Activated CD8-positive, alpha-beta T cell treated with anti-CD3 and anti-CD28 coated beads for 36 hours (primary cell): ENCODE results near the gene CLIP2. TPM values are rescaled to one million over a fixed set of nuclear protein-coding genes. Genes with fewer than 3 reads are reported as not detected.
A peak's percentile ranks its signal among the peaks of the same experiment; 100 is the strongest.
"Not testable (repeated sequence)": the region's sequence is repeated elsewhere in the genome, so short reads cannot be mapped to it uniquely, and the experiment has no call there.

Experiments used
- ATAC-seq: fragments of 200-7000 bp; cut with Tn5 transposase; one replicate; pipeline ENCODE4 v1.10.0; 2021; ENCODE audit warnings: mild to moderate bottlenecking, moderate library complexity
- CTCF ChIA-PET: fragments of 350-600 bp; sonication (Branson Sonifier 250); formaldehyde crosslinking; loops from one replicate; lab custom pipeline; 2021; ENCODE audit warnings: antibody characterized with exemption; lab: Charles Lee
- POLR2A ChIA-PET: fragments of 350-600 bp; sonication (Branson Sonifier 250); formaldehyde crosslinking; loops from one replicate; lab custom pipeline; 2021; ENCODE audit warnings: antibody characterized with exemption; lab: Charles Lee
- DNase-seq: peaks from one replicate; pipeline ENCODE4 v3.0.0-alpha.2; 2020
- H3K27ac Mint-ChIP-seq: one replicate; pipeline ENCODE4 v1.8.0; 2021; ENCODE audit warnings: mild to moderate bottlenecking, mixed read lengths
- H3K27me3 Mint-ChIP-seq: one replicate; pipeline ENCODE4 v1.8.0; 2021; ENCODE audit warnings: mixed read lengths
- H3K36me3 Mint-ChIP-seq: one replicate; pipeline ENCODE4 v1.8.0; 2021; ENCODE audit warnings: low read depth, mixed read lengths
- H3K4me1 Mint-ChIP-seq: one replicate; pipeline ENCODE4 v1.8.0; 2021; ENCODE audit warnings: low read depth, mixed read lengths
- H3K4me3 Mint-ChIP-seq: one replicate; pipeline ENCODE4 v1.8.0; 2021; ENCODE audit warnings: mild to moderate bottlenecking, moderate library complexity, mixed read lengths
- H3K9me3 Mint-ChIP-seq: one replicate; pipeline ENCODE4 v1.8.0; 2021; ENCODE audit warnings: mixed read lengths
- CTCF ChIP-seq: fragments of 200-600 bp; IDR thresholded peaks from one replicate; pipeline ENCODE4 v1.8.0; 2022; ENCODE audit warnings: antibody characterized with exemption, mild to moderate bottlenecking
- intact Hi-C: fragments of 100-400 bp; cut with micrococcal nuclease; formaldehyde crosslinking; loops from one replicate; pipeline ENCODE4 v1.10.0; 2022
- total RNA-seq, 2 experiments: library from RNA; stranded (reverse); gene quantifications; one replicate each; pipeline ENCODE4 v1.2.3, GENCODE V29; 2021

Gene CLIP2
- total RNA-seq, 2 experiments from 2014 or later = 1.3 to 1.4 TPM

- Mint-ChIP-seq H3K27ac (no peak overlapping the region), H3K4me1 (no peaks in the 10 kb centered on the region), H3K4me3 (no peak overlapping the region), H3K36me3 (no peaks in the 10 kb centered on the region), H3K27me3 (no peaks in the 10 kb centered on the region), H3K9me3 (no peaks in the 10 kb centered on the region)
- no peak for TF ChIP-seq CTCF
- ChIA-PET CTCF (no interaction called here), POLR2A (no interaction called here)
- intact Hi-C loops = no loop called here
- DNase-seq (no peak), ATAC-seq (no peak)
These were observed 61.5 kb downstream of the CLIP2 start for GRCh38 chr7:74350751-74351150.

- no peaks in the 10 kb centered on the region for H3K36me3 Mint-ChIP-seq
- H3K27me3 Mint-ChIP-seq = no peaks in the 10 kb centered on the region
- POLR2A ChIA-PET = no interaction called here
- CTCF ChIA-PET = no interaction called here
- no peak for DNase-seq
- intact Hi-C loops = no loop called here
- ATAC-seq = no peak
- TF ChIP-seq CTCF = no peak
- H3K4me3 Mint-ChIP-seq = no peak overlapping the region
- H3K9me3 Mint-ChIP-seq = no peaks in the 10 kb centered on the region
- H3K27ac Mint-ChIP-seq = no peak overlapping the region
- no peaks in the 10 kb centered on the region for H3K4me1 Mint-ChIP-seq
These were observed 62.6 kb downstream of the CLIP2 start for GRCh38 chr7:74351836-74352235.

- H3K36me3 Mint-ChIP-seq, intact Hi-C loops, ATAC-seq, DNase-seq, H3K9me3 Mint-ChIP-seq, H3K27me3 Mint-ChIP-seq, H3K4me3 Mint-ChIP-seq, H3K4me1 Mint-ChIP-seq, POLR2A ChIA-PET, H3K27ac Mint-ChIP-seq: not testable (repeated sequence)
- CTCF ChIA-PET = interaction anchor here (0.7 kb wide), 1 partner anchor 71 kb away, joined by 3 read pairs; no protein-coding TSS in a partner anchor
These were observed 63.4 kb downstream of the CLIP2 start for GRCh38 chr7:74352551-74353138.

- ChIA-PET POLR2A (no interaction called here), CTCF (no interaction called here)
- intact Hi-C loops = no loop called here
These were observed 64.8 kb downstream of the CLIP2 start for GRCh38 chr7:74354009-74354408.

GRCh38 chr7:74355091-74355490 lies 65.9 kb downstream of the CLIP2 start:
- H3K27me3 Mint-ChIP-seq = no peaks in the 10 kb centered on the region
- H3K9me3 Mint-ChIP-seq = no peaks in the 10 kb centered on the region
- H3K36me3 Mint-ChIP-seq = no peaks in the 10 kb centered on the region
- no peak overlapping the region for H3K27ac Mint-ChIP-seq
- no peak overlapping the region for H3K4me3 Mint-ChIP-seq
- DNase-seq = peak; percentile 13
- no peak for ATAC-seq
- ChIA-PET CTCF (interaction anchor here (0.6 kb wide), 1 partner anchor 52 kb away, joined by 3 read pairs; no protein-coding TSS in a partner anchor), POLR2A (no interaction called here)
- H3K4me1 Mint-ChIP-seq = no peaks in the 10 kb centered on the region
- intact Hi-C loops = loop anchor here (5.0 kb wide), 1 partner anchor 48 kb away; no protein-coding TSS in a partner anchor
- no peak for TF ChIP-seq CTCF

More at GRCh38 chr7:74354009-74354408, 64.8 kb downstream of the CLIP2 start:
- H3K9me3 Mint-ChIP-seq = no peaks in the 10 kb centered on the region
- H3K4me1 Mint-ChIP-seq = no peaks in the 10 kb centered on the region
- no peak overlapping the region for H3K27ac Mint-ChIP-seq
- no peak for TF ChIP-seq CTCF
- DNase-seq (no peak), ATAC-seq (no peak)
- no peak overlapping the region for H3K4me3 Mint-ChIP-seq
- no peaks in the 10 kb centered on the region for H3K27me3 Mint-ChIP-seq
- H3K36me3 Mint-ChIP-seq = no peaks in the 10 kb centered on the region
